ENCODE data around the gene SUGT1.

DNA sequence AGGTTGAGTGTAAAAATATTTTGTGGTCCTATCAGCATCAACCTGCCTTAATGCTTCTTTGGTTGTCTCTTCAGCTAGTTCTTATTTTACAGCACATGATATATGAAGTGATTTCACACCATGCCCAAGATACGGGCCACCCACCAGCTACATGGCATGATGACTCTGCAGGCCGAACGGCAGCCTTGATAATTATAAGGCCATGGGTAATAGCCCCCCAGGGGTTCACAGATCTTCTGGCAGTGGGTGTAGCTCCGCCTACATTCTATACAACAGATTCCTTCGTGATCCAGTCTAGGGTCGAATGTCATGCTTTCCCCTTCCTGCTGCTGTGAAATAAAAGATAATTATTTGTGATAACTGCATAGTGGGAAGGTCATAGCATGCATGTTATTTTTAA is 50.8 kb downstream of the SUGT1 start:
- TF ChIP-seq CTCF (IDR thresholded peaks at IDR 0.05): no peak
- TF ChIP-seq EP300 (IDR thresholded peaks at IDR 0.05; ENCODE audit: low read depth): no peak
- no peak for TF ChIP-seq POLR2A (IDR thresholded peaks at IDR 0.05)
- TF ChIP-seq POLR2AphosphoS5 (IDR thresholded peaks at IDR 0.05): no peak

All from transverse colon (tissue), 4 donors.